Hematopoietic multipotent progenitor cell treated with erythropoietin and hydrocortisone succinate and interleukin-3 and kit ligand, for 4 days (in vitro differentiated cells): Measurements from ENCODE around the gene PTPRN2.

Experiments used
- DNase-seq: peaks from one replicate; pipeline ENCODE4 v3.0.0-alpha.2; 2015

Gene PTPRN2

GRCh38 chr7:158272509-158273137 is 315.0 kb downstream of the PTPRN2 start:
- no peak for DNase-seq

DNA sequence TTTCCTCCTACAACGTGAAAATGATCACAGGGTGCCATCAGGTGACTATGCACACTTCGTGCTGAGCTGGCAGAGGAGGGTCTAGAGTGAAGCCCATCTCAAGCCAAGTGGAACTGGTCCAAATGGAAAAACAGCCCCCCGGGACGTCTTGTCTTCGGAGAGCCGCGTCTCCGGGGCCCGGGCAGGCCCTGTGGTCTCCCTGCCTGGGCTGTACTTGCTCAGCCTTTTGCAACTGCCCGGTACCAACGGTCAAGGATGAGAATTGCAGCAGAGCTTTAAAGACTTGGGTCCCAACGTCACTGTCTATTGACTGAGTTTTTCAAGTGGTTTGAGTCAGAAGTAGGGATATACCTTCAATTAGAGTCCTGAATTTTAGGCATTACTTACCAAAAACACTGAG is 315.5 kb downstream of the PTPRN2 start:
- no peak for DNase-seq

GRCh38 chr7:158271646-158272045 is 316.0 kb downstream of the PTPRN2 start:
- no peak for DNase-seq

DNA sequence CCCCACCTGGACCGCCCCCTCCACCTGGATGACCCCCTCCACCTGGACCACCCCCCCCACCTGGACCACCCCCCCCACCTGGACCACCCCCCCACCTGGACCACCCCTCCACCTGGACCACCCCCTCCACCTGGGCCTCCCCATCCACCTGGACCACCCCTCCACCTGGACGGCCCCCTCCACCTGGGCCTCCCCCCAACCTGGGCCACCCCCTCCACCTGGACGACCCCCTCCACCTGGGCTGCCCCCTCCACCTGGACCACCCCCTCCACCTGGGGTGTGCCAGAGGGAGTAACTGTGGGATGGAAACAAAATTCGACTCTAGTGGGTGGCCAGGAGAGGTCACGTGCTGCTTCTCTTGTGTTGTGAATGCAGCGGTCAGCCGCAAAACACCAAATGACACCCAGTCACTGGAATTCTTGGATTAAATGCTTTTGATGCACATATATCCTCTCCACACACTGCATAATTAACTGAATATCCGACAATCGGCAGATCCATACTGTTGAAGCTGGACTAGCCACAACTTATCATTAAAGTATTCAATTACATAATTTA is 316.7 kb downstream of the PTPRN2 start:
- no peak for DNase-seq

GRCh38 chr7:158270106-158270775 is 317.4 kb downstream of the PTPRN2 start:
- no peak for DNase-seq

- DNase-seq = no peak
Measured at GRCh38 chr7:158268816-158269535, 318.6 kb downstream of the PTPRN2 start.

DNA sequence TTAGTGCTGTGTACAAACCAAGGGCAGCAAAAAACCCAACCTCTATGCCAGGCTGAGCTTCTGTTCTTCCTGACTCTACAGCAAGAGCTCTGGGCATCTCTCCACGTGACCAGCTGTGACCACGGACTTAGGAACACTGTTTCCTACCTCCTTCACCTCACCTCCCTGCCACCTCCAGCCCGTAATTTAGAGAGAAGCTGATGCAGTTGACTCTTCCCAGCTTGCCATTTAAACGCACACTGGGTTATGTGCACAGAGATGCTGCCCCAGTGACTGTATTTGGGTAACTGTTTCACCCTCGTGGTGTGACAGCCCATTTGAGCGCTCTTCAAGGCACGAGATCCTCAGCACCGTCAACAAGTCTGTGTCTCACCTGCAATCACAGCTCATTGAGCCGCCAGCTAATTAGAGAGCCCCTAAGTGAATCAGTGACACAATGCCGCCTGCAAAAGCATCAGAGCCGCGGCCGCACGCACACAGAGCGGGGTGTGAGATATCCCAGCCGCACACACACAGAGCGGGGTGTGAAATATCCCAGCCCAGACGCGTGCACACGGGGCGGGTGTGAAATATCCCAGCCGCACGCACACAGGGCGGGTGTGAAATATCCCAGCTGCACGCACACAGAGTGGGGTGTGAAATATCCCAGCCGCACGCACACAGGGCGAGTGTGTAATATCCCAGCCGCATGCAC is 319.7 kb downstream of the PTPRN2 start:
- no peak for DNase-seq

GRCh38 chr7:158266817-158267741 is 320.5 kb downstream of the PTPRN2 start:
- no peak for DNase-seq

DNA sequence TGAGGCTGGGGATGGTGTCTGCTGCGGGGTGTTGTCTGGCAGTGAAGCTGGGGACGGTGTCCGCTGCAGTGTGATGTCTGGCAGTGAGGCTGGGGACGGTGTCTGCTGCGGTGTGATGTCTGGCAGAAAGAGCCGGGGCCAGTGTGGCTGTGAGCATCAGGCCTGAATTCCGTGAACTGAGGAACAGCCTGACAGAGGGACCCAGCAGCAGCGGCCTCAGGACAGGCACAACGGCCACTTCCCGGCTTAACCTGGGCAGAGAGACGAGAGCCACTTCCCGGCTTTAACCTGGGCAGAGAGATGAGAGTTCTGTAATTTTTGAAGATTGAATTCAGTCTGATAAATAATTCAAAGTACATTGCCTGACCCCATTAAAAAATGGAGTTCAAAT is 321.2 kb downstream of the PTPRN2 start:
- no peak for DNase-seq

DNA sequence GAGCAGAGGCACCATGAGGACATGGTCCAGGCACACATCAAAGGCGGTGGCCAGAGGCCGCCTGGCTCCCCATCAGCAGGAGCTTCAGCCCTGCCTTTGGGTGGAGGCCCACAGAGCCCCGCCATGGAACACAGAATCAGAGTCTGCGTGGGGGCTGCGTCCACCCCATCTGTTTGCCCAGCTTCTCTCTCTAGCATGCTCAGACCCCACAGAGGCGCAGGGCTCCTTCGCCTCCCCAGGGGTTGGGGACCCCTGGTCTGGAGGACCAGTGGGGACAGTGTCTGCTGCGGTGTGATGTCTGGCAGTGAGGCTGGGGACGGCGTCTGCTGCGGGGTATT is 321.9 kb downstream of the PTPRN2 start:
- DNase-seq = no peak

GRCh38 chr7:158264881-158265742 is 322.5 kb downstream of the PTPRN2 start:
- DNase-seq = no peak

DNA sequence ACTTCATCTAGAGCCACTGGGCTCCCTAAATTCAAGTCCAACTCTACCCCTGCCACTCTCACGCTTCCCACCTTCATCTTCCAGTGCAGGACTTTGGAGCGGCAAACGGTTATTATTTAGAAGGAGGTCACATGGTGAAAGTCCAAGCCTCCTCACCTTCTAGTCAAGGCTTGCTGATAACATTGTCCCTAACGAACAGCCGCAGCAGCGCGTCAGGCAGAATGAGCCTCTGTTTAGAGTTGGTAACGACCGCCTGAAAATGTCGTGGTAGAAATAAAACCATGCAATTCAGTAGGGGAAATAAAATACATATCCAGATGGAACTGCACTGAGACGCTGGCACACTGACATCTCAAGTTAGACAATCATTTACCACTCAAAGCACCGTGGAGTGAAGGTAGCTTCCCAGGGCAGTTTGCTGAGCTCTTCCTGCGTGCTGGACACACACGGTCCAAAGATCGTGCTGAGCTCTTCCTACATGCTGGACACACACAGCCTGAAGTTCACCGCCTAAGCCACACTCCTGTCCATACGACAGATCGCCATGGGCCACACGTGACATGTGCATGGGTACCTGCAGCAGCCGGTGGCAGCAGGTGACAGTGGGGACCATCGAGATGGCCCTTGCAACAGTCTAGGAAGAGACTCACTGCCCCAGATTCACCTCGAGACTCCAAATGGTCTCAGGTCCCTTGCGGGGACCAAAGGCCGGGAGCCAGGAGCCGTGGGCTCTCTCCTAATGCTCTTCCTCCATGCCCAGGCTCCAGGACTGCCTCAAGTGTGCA is 323.5 kb downstream of the PTPRN2 start:
- no peak for DNase-seq

DNA sequence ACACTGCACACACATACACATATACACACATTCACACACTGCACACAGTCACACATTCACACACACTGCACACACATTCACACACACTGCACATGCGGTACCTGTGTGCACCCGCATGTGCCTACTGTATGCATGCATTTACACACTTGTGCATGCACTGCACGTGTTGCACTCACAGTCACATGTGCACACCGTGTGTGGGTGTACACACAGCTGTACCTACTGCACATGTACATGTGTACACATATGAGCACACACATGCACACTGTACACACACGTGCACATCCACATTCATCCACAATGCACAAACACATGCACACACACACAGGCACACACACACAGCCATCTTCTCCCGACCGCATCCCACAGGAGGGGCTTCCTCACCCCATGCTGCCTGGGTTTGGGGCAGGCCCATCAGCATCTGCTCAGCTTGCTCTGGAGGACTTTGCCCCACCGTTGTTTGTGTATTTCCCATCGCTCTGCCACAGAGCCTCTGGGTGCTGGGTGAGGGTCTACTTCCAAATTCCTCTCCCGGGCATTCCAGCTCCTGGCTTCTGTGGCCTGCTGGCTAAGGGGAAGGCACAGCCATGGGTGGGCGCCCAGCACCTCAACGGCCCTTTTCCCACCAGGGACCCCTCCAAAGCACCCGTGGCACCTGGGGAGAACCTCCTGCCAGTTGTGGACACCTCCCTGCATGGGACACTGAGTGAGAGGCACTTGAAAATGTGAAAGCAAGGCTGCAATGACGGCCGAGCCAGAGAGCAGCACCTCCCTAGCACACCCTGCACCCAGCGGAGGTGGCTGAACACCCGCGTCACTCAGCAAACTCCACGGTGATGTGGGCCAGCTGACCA is 324.3 kb downstream of the PTPRN2 start:
- no peak for DNase-seq

DNA sequence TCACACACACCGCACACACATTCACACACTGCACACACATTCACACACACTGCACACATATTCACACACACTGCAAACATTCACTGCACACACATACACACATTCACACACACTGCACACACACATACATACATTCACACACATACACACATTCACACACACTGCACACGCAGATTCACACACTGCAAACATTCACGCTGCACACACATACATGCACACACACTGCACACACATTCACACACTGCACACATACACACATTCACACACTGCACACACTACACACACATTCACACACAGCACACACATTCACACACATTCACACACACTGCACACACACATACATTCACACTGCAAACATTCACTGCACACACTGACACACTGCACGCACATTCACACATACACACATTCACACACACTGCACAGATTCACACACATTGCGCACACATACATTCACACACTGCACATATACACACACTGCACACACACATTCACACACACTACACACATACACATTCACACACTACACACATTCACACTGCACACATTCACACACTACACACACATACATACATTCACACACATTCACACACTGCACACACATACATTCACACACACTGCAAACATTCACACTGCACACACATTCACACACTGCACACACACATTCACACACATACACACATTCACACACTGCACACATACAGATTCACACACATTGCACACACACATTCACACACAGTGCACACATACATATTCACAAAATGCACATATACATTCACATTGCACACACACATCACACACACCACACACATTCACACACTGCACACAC is 325.1 kb downstream of the PTPRN2 start:
- DNase-seq = no peak

DNA sequence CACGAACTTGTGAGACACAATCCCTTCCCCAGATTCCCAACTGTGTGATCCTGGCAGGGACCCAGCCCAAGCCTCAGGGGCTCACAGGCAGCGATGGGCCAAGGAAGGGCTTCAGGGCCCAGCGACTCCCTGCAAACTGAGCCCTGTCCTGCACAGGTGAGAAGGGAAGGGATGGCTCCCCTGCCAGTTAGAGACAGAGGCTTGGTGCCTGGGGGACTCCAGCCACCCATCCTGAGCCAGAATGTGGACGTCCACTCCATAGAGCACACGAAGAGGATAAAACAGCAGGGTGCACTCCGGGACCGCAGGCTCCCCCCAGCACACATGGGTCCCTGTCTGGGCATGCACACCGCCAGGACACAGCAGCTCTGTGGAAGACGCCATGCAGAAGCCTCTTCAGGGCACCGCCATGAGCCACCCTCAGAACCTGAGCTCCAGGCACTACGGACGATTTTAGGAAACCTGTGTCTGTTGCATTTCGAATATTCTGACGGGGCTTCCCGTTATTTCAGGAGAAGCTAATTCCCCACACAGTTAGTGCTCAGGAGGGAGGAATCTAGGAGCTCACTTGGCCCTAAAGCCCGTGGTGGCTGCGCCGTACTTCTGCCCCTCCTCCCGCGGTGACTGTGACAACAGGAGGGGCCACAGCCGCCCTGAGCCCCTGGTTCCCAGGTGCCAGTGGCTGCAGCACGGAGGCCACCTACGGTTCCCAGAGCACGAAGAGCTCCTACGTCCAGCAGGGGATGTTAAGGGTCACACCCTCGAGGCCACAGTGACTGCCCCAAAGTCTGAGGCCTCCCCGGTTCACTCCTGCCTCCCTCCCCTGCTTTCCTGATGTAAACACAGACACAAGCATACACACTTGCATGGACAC is 326.0 kb downstream of the PTPRN2 start:
- DNase-seq = no peak

DNA sequence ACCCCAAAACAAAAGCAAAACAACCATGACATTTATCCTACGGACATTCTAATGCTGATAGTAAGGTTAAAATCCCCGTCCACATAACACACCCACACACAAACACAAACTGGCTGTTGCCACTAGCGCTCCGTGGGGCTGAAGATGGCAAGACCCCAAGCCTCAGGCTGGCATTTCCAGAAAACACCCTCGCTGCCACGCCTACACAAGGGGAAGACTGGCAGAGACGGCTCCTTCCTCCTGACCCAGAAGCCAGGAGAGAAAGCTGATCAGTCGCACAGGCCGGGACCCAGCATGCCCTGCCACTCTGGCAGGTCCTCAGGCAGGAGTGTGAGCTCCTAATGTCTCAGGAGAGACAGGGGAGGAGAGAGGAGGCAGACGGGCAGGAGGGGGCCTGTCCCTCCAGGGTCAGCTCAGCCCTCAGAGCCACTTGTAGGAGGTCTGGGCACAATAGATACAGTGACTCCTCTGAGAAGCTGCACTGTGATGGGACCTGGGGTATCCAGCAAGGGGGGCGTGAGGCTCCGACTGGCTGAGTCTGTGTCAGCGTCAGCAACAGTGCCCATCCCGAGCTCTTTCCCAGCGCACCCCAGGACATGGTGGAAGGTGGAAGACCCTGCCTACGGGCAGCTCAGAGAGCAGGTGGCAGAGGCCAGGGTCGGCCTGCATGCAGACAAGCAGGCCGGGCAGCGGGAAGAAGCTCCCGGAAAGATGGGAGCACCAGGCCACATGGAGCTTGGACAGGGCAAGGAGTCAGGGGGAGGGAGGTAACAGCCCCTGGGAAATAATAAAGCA is 326.9 kb downstream of the PTPRN2 start:
- DNase-seq = no peak
